ENCODE measurements around the gene SNCAIP.
"Not testable (repeated sequence)": the region's sequence is repeated elsewhere in the genome, so short reads cannot be mapped to it uniquely, and the experiment has no call there.

SNCAIP gene

DNA sequence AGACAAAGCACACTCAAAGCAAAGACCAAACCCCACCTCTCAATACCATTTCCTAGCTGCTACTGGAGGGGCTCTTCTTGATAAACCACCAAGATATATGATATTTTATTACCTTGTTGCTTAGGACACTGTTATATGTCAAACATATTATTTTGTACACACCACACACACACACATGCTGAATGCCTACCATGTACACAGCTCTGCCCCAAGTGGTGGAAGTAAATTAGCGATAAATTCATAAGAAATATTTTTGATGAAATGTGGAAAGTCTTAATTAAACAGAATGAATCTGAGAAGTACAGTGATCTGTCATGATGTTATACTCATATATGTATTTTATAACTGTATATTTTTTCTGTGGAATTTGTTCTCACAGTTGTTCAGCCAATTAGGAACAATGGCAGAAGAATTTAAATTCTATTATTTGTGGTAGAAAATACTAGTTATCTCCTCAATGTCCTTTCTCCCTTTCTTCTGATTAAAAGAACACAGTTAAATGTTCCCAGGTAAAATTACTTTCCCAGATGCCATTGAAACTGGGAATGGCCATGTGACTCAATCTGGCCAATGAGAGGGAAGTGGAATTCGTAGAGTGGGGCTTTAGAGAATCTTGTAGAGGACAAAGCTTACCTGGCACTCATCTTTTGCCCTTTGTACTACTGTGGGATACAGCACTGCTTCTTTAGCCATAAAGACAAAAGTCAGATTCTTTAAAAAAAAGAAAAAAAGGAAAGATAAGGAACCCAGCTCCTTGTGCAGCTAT, 156.5 kb downstream of the SNCAIP start:
- DNase-seq (ENCODE audit: low read depth), result no peak

DNA sequence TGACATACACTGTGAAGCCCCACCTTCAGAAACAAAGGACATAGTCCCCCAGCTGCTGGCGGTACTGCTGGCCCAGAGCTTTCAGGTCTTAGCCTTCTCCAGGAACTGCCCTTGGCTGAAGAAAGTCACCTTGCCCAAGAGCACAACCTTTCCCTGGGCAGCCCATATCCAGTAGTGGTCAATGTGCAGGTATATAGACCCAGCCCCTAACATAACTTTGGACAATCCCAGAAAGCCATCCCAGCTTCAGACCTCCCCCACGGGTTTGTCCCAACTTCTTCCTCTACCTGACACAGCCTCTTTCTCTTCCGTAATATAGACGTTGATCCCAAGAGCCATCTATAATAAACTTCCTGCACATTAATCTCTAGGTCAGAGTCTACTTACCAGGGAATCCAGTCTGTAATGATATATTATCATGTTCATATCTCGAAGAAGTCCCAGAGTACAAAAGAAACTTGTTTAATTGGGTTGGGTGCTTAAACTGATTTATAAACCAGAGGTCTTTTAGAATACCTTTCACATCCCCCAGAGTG, 157.4 kb downstream of the SNCAIP start:
- no peak for DNase-seq (ENCODE audit: low read depth)

DNA sequence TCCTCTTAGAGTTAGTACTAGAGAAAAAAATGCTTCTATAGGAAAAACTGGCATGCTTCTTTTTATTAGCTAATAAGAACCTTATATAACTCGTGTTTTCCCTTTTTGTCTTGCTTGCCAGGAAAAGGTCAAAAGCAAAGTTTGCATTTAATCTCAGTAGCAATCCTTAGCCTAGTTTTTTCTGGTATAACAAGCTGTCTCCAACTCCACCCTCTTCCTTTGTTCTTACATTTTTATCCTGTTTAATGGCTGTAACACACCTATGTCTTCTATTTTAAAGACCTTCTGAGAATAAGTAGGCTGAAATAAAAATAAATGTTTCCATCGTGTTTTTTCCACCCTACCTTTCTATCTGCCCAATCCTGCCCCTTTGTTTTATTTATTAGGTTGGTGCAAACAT, 158.3 kb downstream of the SNCAIP start:
- DNase-seq (ENCODE audit: low read depth), result no peak

DNA sequence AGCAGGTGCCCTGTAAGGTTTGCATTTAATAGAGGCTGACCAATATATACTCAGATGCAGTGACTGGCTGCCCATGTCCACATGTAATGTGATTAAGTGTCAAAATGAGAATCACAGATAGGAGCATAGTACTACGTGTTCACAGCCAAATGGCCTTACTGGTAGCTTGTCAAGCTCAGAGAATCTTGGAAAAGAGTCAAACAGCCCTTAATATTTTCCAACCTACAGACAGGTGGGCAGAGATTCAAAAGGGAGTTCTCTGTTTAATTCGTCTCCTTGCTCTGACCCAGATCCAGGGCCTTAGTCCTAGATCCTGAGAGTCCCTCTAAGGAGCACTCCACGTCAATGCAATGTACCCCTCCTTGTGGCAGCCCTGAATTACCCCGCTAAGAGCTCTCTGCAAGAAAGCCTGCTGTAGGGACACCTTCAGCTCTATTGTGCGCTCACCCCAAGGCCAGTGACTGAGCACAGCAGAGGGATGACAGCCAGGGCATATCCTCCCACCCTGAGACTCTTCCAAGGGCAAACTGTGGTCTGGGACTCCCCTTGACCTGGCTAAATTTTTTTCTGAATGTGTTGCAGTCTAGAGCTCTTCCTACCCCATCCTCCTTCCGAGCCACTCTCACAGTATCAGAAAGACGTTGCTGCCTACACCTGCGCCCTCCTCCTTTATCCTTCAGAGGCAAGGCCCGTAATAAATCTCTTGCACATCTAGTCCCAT, 159.2 kb downstream of the SNCAIP start:
- no peak for DNase-seq (ENCODE audit: low read depth)

DNA sequence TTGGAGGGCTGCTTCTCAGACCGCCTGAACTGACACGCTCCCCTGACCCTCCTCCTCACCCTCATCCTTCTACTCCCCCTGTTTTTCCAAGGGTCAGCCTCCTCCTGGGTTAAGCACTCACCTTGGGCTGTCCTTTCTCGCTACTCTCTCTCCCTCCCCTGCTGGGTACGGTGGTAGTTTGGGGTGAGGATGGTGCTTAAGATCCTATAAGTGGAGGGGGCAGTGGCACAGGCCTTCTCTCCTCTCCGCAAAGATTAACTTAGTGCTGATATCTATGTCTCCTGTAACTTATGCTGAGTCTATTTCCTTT, 159.7 kb downstream of the SNCAIP start:
- no peak for DNase-seq (ENCODE audit: low read depth)

DNA sequence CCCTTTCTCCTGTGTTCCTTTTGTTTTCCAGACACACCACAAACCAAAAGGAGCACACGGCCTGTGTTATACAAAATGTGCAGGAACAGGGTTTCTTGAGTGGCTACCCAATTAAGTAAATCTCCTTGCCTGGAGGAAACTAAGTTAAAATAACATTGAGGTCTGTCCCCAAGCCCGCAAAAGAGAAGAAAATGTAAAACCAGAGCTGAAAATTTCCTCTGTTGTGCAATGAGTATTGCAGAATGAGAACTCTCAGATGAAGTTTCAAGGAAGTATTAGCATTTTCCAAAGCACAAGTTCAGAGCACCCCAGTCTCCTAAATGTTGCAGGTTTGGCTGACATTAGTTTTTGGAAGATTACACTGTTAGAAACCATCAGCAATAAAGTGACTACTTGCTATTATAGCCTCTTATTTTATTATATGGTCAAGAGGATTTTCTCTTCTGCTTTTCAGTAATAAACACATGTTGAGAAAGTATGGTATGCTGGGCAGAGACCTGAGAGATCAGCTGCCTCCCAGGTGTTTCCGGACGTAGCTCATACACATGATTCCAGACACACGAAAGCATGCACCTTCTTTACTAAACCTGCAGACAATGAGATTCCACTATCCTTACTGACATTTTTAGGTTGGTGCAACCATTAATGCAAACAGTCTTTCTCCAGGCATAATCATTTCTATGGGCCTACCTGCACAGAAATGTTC, 161.3 kb downstream of the SNCAIP start:
- no peak for DNase-seq (ENCODE audit: low read depth)

DNA sequence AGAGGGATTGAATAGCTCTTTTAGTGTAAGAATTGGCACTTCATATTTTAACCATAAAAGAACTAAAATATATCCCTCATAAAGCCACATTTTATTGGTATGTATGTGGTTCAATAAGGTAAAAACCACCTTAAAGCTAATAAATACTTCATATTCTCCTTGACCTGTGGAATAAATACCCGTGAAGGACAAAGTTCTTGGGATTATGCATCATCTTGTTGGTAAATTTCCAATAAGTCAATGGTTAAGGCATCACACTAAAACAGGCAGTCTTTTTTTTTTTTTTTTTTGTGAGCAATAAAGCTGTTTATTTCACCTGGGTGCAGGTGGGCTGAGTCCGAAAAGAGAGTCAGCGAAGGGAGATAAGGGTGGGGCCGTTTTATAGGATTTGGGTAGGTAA, 161.9 kb downstream of the SNCAIP start:
- no peak for DNase-seq (ENCODE audit: low read depth)

DNA sequence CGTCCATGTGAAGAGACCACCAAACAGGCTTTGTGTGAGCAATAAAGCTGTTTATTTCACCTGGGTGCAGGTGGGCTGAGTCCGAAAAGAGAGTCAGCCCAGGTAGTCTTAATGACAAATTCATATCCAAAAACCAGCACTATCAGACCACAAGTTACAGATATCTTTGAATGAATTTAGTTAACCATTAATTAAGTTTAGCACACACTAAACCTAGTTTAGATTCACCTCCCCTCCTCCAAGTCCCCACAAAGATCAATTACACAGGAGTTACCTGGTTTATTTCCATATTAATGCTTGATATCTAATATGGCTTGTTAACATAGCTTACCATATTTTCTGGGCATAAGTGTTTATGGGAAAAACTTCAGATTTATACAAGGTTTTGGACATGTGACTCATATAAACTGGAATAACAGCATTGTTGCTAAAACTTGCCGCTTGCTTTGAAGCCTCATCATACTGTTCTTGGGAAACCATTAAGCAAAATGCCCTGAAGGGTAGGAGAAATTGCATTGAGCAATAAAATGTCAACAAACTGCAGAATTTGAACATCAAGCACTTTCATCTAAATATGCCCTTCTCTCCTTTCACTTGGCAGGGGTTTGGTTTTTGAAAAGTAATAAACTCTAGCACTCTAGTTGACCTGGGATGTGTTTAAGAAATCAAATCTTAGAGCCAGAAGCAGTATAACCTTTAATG, 166.9 kb downstream of the SNCAIP start:
- no peak for DNase-seq (ENCODE audit: low read depth)

DNA sequence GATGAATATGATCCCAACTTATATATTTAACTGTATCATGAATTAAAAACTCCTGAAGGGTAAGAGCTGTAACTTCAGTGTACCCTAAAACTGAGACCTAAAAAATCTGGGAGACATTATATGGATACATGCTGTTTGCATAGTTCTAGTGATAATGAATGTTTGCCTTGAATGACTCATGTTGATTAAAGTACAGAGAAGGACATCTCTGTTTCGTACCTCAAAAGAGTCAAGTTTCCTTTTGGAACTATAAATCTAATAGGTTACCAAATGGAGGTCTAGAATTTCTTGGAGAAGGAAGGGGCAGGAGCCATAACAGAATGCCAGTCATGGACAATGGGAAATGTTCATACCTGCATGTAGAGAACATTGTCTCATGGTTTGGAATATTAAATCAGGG, 168.1 kb downstream of the SNCAIP start:
- no peak for DNase-seq (ENCODE audit: low read depth)

DNA sequence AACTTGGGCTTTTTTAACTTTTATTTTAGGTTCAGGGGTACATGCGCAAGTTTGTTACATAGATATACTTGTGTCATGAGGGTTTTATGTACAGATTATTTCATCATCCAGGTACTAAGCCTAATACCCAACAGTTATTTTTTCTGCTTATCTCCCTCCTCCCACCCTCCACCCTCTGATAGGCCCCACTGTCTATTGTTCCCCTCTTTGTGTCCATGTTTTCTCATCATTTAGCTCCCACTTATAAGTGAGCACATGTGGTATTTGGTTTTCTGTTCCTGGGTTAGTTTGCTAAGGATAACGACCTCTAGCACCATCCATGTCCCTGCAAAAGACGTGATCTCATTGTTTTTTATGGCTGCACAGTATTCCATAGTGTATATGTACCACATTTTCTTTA, 172.1 kb downstream of the SNCAIP start:
- DNase-seq (ENCODE audit: low read depth), result no peak

DNA sequence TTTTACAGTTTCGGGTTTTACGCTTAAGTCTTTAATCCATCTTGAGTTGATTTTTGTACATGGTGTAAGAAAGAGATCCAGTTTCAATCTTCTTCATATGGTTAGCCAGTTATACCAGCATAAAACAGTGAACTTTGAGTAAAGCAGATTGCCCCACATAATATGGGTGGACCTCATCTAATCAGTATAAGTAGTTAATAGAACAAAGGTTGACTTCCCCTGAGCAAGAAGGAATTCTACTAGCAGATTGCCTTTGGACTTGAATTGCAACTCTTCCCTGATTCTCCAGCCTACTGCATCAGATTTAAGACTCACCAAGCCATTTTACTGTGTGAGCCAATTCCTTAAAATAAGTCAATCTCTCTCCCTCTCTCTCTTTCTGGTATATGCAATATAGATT, 173.2 kb downstream of the SNCAIP start:
- no peak for DNase-seq (ENCODE audit: low read depth)

DNA sequence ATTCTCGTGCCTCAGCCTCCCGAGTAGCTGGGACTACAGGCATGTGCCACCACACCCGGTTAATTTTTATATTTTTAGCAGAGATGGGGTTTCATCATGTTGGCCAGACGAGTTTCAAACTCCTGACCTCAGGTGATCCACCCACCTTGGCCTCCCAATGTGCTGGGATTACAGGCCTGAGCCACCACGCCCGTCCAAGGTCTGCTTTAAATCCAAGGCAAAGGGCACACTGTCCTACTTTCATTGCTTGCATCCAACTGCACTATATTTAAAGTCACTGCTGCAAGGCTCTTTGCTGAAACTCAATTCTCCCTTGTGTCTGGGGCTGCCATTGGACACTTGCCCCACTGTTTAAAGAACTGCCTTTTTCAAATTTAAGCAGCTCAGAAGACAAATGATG, 174.6 kb downstream of the SNCAIP start:
- DNase-seq (ENCODE audit: low read depth), result not testable (repeated sequence)

DNA sequence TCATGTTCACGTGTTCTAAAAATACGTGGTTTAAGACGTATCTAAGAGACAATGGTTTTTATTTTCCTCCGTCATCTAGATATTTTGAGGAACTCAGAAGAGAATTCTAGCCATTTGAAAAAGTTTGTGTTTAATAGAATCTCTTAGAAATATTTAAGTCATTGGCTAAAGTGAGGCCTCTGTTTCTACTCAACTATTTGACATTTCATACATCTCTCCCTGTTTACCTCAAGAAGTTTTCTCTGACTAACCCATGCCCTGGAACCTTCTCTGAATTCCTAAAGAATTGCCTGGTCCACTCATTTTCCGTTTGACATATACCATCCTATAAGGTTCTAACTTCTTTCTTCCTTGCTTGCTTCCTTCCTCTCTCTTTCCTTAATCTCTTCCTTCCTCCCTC, 178.7 kb downstream of the SNCAIP start:
- DNase-seq (ENCODE audit: low read depth), result no peak

DNA sequence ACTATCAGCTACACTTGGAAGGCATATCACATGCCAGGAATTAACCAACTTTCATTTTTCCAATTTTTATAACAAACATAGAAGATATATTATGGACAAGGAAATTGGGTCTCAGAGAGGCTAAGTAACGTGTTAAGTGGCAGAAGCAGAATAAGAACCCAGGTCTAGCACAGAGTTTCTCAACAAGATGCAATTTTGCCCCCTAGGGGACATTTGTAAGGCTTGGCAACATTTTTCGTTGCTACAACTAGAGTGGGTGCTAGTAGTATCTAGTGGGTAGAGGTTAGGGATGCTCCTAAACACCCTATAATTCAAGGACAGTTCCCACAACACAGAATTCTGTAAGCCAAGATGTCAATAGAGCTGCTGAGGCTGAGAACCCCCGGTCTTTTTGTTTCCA, 180.6 kb downstream of the SNCAIP start:
- no peak for DNase-seq (ENCODE audit: low read depth)

DNA sequence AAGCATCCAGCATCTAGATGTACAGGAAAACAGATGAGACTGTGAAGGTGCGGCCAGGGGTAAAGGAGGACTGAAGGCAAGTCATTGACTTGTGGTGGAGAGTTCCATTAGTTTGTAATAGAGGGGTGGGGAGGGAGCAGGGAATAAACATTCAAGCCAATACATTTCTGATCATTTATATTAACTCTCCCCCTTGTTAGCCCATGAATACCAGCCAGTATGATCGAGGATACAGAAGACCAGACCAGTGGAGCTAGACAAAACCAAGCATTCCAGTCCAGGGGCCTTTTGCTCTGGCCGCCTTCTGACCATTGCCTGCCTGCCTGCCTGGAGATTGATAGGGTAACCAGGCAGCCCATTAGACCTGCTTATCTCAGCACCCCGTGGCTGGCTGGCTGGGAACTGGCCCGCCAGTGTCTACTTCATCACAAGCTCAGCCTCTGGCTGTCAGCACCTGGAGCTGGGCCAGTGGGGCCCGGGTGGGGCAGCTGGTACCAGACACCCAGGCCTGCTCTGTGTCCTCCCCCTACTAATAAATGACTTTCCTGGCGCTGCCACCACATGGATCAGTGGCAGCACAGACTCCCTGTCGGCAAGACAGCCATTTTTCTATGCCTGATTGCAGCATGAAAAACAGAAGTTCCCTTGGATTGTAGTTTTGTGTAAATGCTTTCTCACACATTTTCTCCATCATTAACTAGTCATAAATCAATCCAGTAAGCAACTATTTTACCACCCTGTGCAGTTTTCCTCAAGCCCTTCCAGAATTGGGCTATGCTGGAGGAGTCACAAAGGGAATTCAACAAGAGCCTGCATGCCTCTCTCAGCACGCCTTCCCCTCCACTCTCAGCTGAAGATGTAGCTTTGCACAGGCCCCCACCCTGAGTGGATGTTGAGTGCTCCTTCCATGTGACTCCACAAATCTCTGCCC, 181.3 kb downstream of the SNCAIP start:
- no peak for DNase-seq (ENCODE audit: low read depth)

DNA sequence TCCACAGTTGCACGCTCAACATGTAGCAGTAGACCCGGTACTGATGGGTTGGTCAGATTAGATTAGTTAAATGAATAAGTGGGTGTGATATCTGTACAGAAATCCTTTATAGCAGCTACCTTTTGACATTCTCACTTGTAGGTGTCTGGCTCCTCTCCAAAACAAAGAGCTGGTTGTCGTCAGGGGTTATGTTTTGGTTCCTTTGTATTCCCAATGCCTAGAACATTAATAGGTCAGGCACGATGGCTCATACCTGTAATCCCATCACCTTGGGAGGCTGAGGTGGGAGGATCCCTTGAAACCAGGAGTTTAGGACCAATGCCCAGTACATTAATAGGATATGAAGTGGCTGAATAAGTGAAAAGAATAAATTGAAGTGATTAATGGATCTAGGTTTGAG, 182.1 kb downstream of the SNCAIP start:
- no peak for DNase-seq (ENCODE audit: low read depth)

DNA sequence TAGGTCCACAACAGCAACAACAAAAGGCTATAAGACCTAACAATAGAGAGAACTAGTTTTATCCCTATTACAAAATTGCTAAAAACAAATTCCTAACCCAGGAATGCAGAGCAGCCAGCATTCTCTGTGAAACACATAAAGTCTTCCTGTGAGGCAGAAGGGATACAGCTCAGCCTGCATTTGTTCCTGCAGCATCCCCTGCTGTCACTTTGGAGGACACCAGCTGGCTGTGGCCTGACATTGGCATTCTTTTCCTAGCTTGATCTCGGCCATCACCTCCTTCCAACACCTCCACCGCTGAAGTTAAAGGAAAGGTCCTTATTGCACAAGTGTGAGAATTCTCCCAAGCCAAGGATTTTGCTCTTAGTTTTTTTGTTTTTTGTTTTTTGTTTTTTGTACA, 186.1 kb downstream of the SNCAIP start:
- DNase-seq (ENCODE audit: low read depth), result no peak

DNA sequence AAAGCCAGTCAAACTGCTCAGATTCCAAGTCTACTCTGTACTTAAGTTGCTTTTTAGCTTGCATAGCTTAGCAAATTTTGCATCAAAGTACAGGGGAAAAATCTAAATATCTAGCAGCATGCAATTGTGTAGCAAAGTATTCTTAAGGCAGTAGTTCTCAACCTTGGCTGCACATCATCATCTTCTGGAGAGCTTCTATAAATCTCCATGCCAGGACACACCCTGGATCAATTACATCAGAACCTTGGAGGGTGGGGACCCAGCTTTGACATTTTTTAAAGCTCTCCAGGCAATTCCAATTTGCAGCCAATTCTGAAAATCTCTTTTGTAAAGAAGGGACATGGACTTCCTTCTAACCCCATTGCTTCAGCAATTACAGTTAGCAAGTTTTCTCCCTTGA, 187.5 kb downstream of the SNCAIP start:
- no peak for DNase-seq (ENCODE audit: low read depth)

DNA sequence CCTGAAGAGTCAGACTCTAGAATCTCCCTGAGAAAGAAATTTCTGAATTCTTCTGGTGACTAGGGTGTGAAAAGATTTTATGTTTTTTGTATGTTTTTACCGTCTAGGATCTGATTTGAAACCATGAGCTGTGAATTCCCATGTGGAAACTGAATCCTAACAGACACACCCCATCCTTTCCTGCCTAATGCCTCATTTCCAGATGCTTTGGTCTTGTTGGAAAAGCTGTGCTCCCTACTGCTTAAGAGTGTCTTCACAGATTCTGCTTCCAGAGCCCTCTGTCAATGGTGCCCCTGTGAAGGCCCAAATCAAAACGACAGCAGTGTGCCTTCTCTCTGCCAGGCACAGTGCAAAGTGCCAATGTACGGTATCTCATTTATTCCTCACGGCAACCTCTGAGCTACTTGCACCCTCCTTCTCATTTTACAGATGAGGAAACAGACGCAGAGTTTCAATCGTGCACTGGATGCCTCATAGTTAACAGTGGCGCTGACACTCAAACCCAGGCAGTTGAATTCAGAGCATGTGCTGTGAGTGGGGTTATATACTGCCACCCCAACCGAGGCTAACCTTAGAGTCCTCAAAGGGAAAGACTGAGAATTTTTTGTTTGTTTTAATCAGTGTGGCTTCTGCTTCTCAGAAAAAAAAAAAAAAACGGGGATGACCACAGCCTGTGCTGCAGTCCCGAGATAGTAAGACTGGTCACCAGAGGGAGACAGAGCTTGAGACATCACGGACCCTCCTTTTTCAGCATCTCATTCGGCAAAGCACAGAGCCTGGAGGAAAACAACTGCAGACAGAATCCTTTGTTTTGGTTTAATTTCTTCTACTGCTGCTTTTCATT, 188.4 kb downstream of the SNCAIP start:
- DNase-seq (ENCODE audit: low read depth), result no peak

DNA sequence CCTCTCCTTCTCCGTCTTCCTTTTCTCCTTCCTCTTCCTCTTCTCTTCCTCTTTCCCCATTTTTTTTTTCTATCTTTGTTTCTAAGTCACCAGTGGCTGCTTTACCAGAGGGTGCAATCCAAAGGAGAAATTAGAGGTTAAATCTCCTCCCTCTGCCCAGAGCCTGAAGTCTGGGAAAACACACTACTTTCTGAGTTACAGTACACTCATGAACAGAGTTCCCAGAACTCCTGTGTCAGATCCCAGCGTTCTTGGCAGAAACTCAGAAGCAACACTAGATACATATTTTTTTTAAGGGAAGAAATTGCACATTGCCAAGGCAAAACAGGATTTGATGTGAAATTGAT, 189.0 kb downstream of the SNCAIP start:
- DNase-seq (ENCODE audit: low read depth), result no peak

DNA sequence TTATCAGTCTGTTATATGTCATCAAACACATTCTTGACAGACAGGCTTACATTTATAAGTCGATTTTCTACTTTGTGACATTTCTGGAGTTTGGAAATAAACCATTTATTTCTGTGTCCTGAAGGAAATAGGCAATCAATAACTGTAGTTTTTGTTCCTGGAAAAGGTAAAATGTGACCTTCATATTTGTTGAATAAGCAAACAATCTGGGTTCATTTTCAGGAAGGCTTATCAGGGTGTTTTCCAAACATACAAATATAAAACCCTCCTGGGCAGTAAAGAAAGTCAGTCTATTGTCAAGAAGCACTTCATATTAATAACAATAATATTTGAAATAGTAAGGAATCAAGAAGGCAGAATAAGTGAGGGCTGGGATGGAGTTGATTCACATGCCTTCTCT, 195.0 kb downstream of the SNCAIP start:
- no peak for DNase-seq (ENCODE audit: low read depth)
